Sigmoid colon (tissue), 7 donors: ENCODE data around the gene FGFR2. TPM values are rescaled to one million over a fixed set of nuclear protein-coding genes. Genes with fewer than 3 reads are reported as not detected.

ENCODE experiments used
- DNase-seq: peaks from one replicate; pipeline ENCODE4 v3.0.0-alpha.2; 2019
- H3K27ac ChIP-seq, 4 donors: fragments of 200-600 bp; sonication (generic); one replicate each; pipeline ENCODE4 v1.5.1; 2016 to 2019; ENCODE audit warnings: mild to moderate bottlenecking in 1 of 4
- H3K27me3 ChIP-seq, 3 donors: fragments of 200-600 bp; sonication (generic); one replicate each; pipeline ENCODE4 v1.5.1; 2019; ENCODE audit warnings: mild to moderate bottlenecking in 1 of 3
- H3K36me3 ChIP-seq, 4 donors: fragments of 200-600 bp; sonication (generic); one replicate each; pipeline ENCODE4 v1.5.1; 2016 to 2019
- H3K4me1 ChIP-seq, 4 donors: fragments of 200-600 bp; sonication (generic); one replicate each; pipeline ENCODE4 v1.5.1; 2017 to 2019
- H3K4me3 ChIP-seq, 4 donors: fragments of 200-600 bp; sonication (generic); one replicate each; pipeline ENCODE4 v1.5.1; 2017 to 2019; ENCODE audit warnings: mild to moderate bottlenecking in 2 of 4, moderate library complexity in 1 of 4
- H3K9me3 ChIP-seq, 4 donors: fragments of 200-600 bp in 3 of 4; sonication (generic) in 3 of 4; one replicate each; pipeline versions ENCODE4 v1.5.1 to v1.6.1; 2013 to 2019
- CTCF ChIP-seq, 4 experiments: fragments of 450-650 bp in 3 of 4; fragments of 200-600 bp in 1 of 4; IDR thresholded peaks; one replicate each; pipeline ENCODE4 v1.5.1; 2016 to 2019; ENCODE audit warnings: antibody characterized with exemption in 4 of 4, mild to moderate bottlenecking in 3 of 4, moderate library complexity in 2 of 4
- EP300 ChIP-seq, 4 donors: sonication (generic); formaldehyde crosslinking; IDR thresholded peaks; one replicate each; pipeline ENCODE4 v1.6.1; 2017; ENCODE audit warnings: antibody characterized with exemption in 4 of 4
- POLR2A ChIP-seq, 2 donors: fragments of 450-650 bp; IDR thresholded peaks; one replicate each; pipeline ENCODE4 v1.6.1; 2016; ENCODE audit warnings: antibody characterized with exemption in 2 of 2, mild to moderate bottlenecking in 2 of 2, moderate library complexity in 2 of 2
- POLR2AphosphoS5 ChIP-seq, 4 donors: sonication (generic); formaldehyde crosslinking; IDR thresholded peaks; one replicate each; pipeline ENCODE4 v1.6.1; 2017; ENCODE audit warnings: antibody characterized with exemption in 4 of 4
- WGBS, 2 donors: extraction: QIAGEN DNeasy Blood & Tissue Kit; methylation state at CpG; one replicate each; pipeline ENCODE4 v1.1.7; 2013; 5-methylcytosine and 5-hydroxymethylcytosine counted together
- intact Hi-C: fragments of 100-400 bp; cut with DNase I; formaldehyde crosslinking; loops from one replicate; pipeline ENCODE4 v1.15.1; 2023
- polyA plus RNA-seq, 3 donors: library from polyadenylated mRNA; stranded (reverse); fragments of 200-250 nt; gene quantifications; one replicate each; pipeline ENCODE4 v1.2.3, GENCODE V29; 2013
- total RNA-seq, 4 donors: library from RNA; depleted of rRNA; stranded (reverse); fragments of >200 nt; gene quantifications; one replicate each; pipeline ENCODE4 v1.1.0, GENCODE V29; 2016
- donor health status: healthy with polysubstance abuse.
- donor health status: Bipolar disorder and iron deficiency.
- donor health status: healthy.

The FGFR2 gene
- total and polyA plus RNA-seq, 7 donors, result 5.1 to 143 (median 71.5) TPM

GRCh38 chr10:121600611-121601010, 2.4 kb upstream of the FGFR2 start:
- Histone ChIP-seq H3K4me3 (no peak overlapping the region), H3K36me3 (no peaks in the 10 kb centered on the region), H3K27ac (no peak overlapping the region), H3K9me3 (no peaks in the 10 kb centered on the region), H3K4me1 (peaks cover 0 to 17% (median 3%) of the 10 kb centered on the region in 4 donors), H3K27me3 (no peaks in the 10 kb centered on the region)
- TF ChIP-seq CTCF (IDR thresholded peaks at IDR 0.05) (no peak), POLR2AphosphoS5 (IDR thresholded peaks at IDR 0.05) (no peak), EP300 (IDR thresholded peaks at IDR 0.05) (no peak), POLR2A (IDR thresholded peaks at IDR 0.05) (no peak)
- WGBS, 2 donors, result 45 to 88% methylated on average over 9 of the region's 9 CpGs
- intact Hi-C loops, result no loop called here
- DNase-seq, result no peak

GRCh38 chr10:121599947-121600346, 1.7 kb upstream of the FGFR2 start:
- no peaks in the 10 kb centered on the region for H3K27me3 ChIP-seq
- intact Hi-C loops, result loop anchor here (5.0 to 10.0 kb wide), 7 partner anchors 105 to 653 kb away; no protein-coding TSS in a partner anchor
- DNase-seq, result no peak

GRCh38 chr10:121597504-121598262, 561 bp downstream of the FGFR2 start:
- H3K27me3 ChIP-seq, result no peaks in the 10 kb centered on the region

More at GRCh38 chr10:121599947-121600346, 1.7 kb upstream of the FGFR2 start:
- Histone ChIP-seq H3K9me3 (no peaks in the 10 kb centered on the region), H3K27ac (no peak overlapping the region), H3K4me3 (no peak overlapping the region), H3K36me3 (no peaks in the 10 kb centered on the region), H3K4me1 (peaks cover 0 to 24% (median 6%) of the 10 kb centered on the region in 4 donors)
- TF ChIP-seq POLR2AphosphoS5 (IDR thresholded peaks at IDR 0.05) (no peak), POLR2A (IDR thresholded peaks at IDR 0.05) (no peak), CTCF (IDR thresholded peaks at IDR 0.05) (no peak), EP300 (IDR thresholded peaks at IDR 0.05) (no peak)
- 44 to 85% methylated on average over 8 of the region's 8 CpGs for WGBS, 2 donors

GRCh38 chr10:121596689-121597503, 1.3 kb downstream of the FGFR2 start:
- peaks cover 0 to 53% (median 34%) of the 10 kb centered on the region in 4 donors for H3K4me1 ChIP-seq
- H3K27ac ChIP-seq, result peak overlapping the region; percentile 84 to 96 (median 89)
- no peaks in the 10 kb centered on the region for H3K36me3 ChIP-seq
- H3K4me3 ChIP-seq, result peak overlapping the region; percentile 80 to 90 (median 82)
- TF ChIP-seq EP300 (IDR thresholded peaks at IDR 0.05) (no peak), CTCF (IDR thresholded peaks at IDR 0.05) (peak in 3 of 4 experiments; percentile 12 to 37 (median 27)), POLR2A (IDR thresholded peaks at IDR 0.05) (no peak), POLR2AphosphoS5 (IDR thresholded peaks at IDR 0.05) (peak; percentile 42 to 64 (median 59))
- intact Hi-C loops, result loop anchor here (2.0 to 10.0 kb wide), 10 partner anchors 74 to 650 kb away; no protein-coding TSS in a partner anchor
- no peaks in the 10 kb centered on the region for H3K9me3 ChIP-seq
- no peaks in the 10 kb centered on the region for H3K27me3 ChIP-seq
- 5 to 6% methylated on average over 54 of the region's 54 CpGs for WGBS, 2 donors
- peak; percentile 85 for DNase-seq

More at GRCh38 chr10:121597504-121598262, 561 bp downstream of the FGFR2 start:
- Histone ChIP-seq H3K4me3 (peak overlapping the region; percentile 80 to 90 (median 82)), H3K9me3 (no peaks in the 10 kb centered on the region), H3K27ac (peak overlapping the region; percentile 84 to 96 (median 89)), H3K4me1 (peaks cover 0 to 46% (median 26%) of the 10 kb centered on the region in 4 donors), H3K36me3 (no peaks in the 10 kb centered on the region)
- intact Hi-C loops, result loop anchor here (2.0 to 10.0 kb wide), 10 partner anchors 75 to 650 kb away; no protein-coding TSS in a partner anchor
- TF ChIP-seq POLR2AphosphoS5 (IDR thresholded peaks at IDR 0.05) (peak in 1 of 4 donors; percentile 5), CTCF (IDR thresholded peaks at IDR 0.05) (peak in 1 of 4 experiments; percentile 5), POLR2A (IDR thresholded peaks at IDR 0.05) (no peak), EP300 (IDR thresholded peaks at IDR 0.05) (no peak)
- WGBS, 2 donors, result 1 to 2% methylated on average over 77 of the region's 77 CpGs
- peak; percentile 76 for DNase-seq
